ENCODE measurements around the gene SGSH. TPM values are rescaled to one million over a fixed set of nuclear protein-coding genes. Genes with fewer than 3 reads are reported as not detected.

SGSH gene
- total RNA-seq, 1 experiment from 2014 or later, result 19.8 TPM

DNA sequence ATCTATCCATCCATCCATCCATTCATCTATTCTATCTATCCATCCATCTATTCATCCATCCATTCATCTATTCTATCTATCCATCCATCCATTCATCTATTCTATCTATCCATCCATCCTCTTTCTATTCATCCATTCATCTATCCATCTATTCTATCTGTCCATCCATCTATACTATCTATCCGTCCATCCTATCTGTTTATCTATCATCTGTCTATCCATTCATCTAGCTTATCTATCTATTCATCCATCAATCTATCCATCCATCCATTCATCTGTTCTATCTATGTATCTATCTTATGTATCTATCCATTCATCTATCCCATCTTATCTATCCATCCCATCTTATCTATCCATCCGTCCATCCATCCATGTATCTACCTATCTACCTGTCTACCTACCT, 49.3 kb upstream of the SGSH start:
- Histone ChIP-seq H2BK15ac (ENCODE audit: low read depth, low read length) (no peak overlapping the region), H4K8ac (replicated peaks; ENCODE audit: insufficient read length, low read depth, low read length) (no peak overlapping the region), H3K79me1 (ENCODE audit: insufficient read depth, low read depth, low read length, poor library complexity, severe bottlenecking) (no peaks in the 10 kb centered on the region), H2BK12ac (ENCODE audit: insufficient read length, low read depth, low read length) (no peak overlapping the region), H4K91ac (ENCODE audit: insufficient read length, low read depth, low read length) (no peak overlapping the region), H3K4me1 (ENCODE audit: insufficient read depth, low read length) (peaks cover 9% of the 10 kb centered on the region; the same call in 1 of the 2 replicates), H2AFZ (ENCODE audit: low read length) (no peak overlapping the region), H2AK5ac (ENCODE audit: insufficient read length, low read length) (no peak overlapping the region), H3K9ac (ENCODE audit: extremely low read depth, insufficient read length, low read length) (no peak overlapping the region), H4K5ac (ENCODE audit: insufficient read length, low read depth, low read length) (no peak overlapping the region), H3K23ac (ENCODE audit: insufficient read length, low read depth, low read length) (no peak overlapping the region), H3K14ac (ENCODE audit: insufficient read depth, low read length) (no peak overlapping the region), H2BK5ac (ENCODE audit: insufficient read length, low read length) (no peak overlapping the region), H2BK20ac (ENCODE audit: low read depth, low read length, poor library complexity, severe bottlenecking) (no peak overlapping the region), H3K18ac (ENCODE audit: insufficient read length, low read depth, low read length) (no peak overlapping the region), H2BK120ac (ENCODE audit: low read depth, low read length, poor library complexity, severe bottlenecking) (no peak overlapping the region), H3T11ph (ENCODE audit: low read length) (no peak overlapping the region), H3K4ac (ENCODE audit: low read depth, low read length) (no peak overlapping the region), H3K79me2 (ENCODE audit: insufficient read depth, low read length) (no peaks in the 10 kb centered on the region), H3K4me2 (ENCODE audit: insufficient read depth, insufficient read length, low read length) (no peak overlapping the region), H3K27ac (ENCODE audit: insufficient read length, low read depth, low read length) (no peak overlapping the region), H3K9me3 (ENCODE audit: control insufficient read depth, low read depth, low read length) (no peaks in the 10 kb centered on the region), H3K27me3 (ENCODE audit: insufficient read depth, low read length) (no peaks in the 10 kb centered on the region), H3K23me2 (ENCODE audit: insufficient read length, low read depth, low read length, poor library complexity, severe bottlenecking) (no peaks in the 10 kb centered on the region), H3K56ac (ENCODE audit: insufficient read length, low read depth, low read length) (no peak overlapping the region), H4K20me1 (ENCODE audit: control insufficient read depth, insufficient read depth, insufficient read length) (no peaks in the 10 kb centered on the region)
- Mint-ChIP-seq H3K27me3 (ENCODE audit: low read depth) (no peaks in the 10 kb centered on the region), H3K36me3 (ENCODE audit: insufficient read depth in 1 of 3, low read depth in 3 of 3) (peaks cover 19 to 35% (median 22%) of the 10 kb centered on the region in 3 experiments), H3K9me3 (peaks cover 0 to 2% of the 10 kb centered on the region in 2 experiments; a peak in 2 of 5 replicates), H3K4me1 (peaks cover 6 to 7% of the 10 kb centered on the region in 2 experiments), H3K4me3 (no peak overlapping the region), H3K27ac (no peak overlapping the region)
- no peak for DNase-seq
- 100% methylated on average over 2 of the region's 2 CpGs for WGBS (ENCODE audit: extremely low coverage, insufficient read length, low lambda C conversion rate)
- TF ChIP-seq, protein P1, sequence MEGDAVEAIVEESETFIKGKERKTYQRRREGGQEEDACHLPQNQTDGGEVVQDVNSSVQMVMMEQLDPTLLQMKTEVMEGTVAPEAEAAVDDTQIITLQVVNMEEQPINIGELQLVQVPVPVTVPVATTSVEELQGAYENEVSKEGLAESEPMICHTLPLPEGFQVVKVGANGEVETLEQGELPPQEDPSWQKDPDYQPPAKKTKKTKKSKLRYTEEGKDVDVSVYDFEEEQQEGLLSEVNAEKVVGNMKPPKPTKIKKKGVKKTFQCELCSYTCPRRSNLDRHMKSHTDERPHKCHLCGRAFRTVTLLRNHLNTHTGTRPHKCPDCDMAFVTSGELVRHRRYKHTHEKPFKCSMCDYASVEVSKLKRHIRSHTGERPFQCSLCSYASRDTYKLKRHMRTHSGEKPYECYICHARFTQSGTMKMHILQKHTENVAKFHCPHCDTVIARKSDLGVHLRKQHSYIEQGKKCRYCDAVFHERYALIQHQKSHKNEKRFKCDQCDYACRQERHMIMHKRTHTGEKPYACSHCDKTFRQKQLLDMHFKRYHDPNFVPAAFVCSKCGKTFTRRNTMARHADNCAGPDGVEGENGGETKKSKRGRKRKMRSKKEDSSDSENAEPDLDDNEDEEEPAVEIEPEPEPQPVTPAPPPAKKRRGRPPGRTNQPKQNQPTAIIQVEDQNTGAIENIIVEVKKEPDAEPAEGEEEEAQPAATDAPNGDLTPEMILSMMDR (conservative IDR thresholded peaks at IDR 0.05), result no peak
